HL-60 (cell line): ENCODE results near the gene ZSWIM2.

Source experiments
- DNase-seq, 2 experiments: peaks; one replicate each; pipeline ENCODE4 v3.0.0-alpha.2; 2010 to 2020; ENCODE audit warnings: low read depth in 1 of 2, low spot score in 1 of 2
- H3K27ac ChIP-seq: fragments of 250-450 bp; sonication (Bioruptor Pico); replicated peaks from 2 replicates; pipeline ENCODE4 v1.5.1; 2020; ENCODE audit warnings: mild to moderate bottlenecking, moderate library complexity
- H3K27me3 ChIP-seq: fragments of 250-450 bp; sonication (Bioruptor Pico); 2 replicates; pipeline ENCODE4 v1.5.1; 2021; ENCODE audit warnings: mild to moderate bottlenecking, moderate library complexity; ENCODE audit not compliant: insufficient read depth, poor library complexity, severe bottlenecking
- H3K4me3 ChIP-seq: replicated peaks from 2 replicates; pipeline ENCODE4 v1.5.1; 2011; ENCODE audit warnings: mild to moderate bottlenecking, control low read depth, low read length; ENCODE audit not compliant: insufficient read depth
- CTCF ChIP-seq: IDR thresholded peaks from one replicate; pipeline ENCODE4 v1.5.1; 2011; ENCODE audit warnings: low read length, control low read depth, inconsistent platforms; ENCODE audit not compliant: insufficient read depth
- GABPA ChIP-seq: IDR thresholded peaks from 2 replicates; pipeline ENCODE4 v1.6.1; 2012; ENCODE audit warnings: low read depth
- POLR2AphosphoS5 ChIP-seq: IDR thresholded peaks from 2 replicates; pipeline ENCODE4 v1.6.1; 2012; ENCODE audit warnings: low read depth
- REST ChIP-seq: IDR thresholded peaks from 2 replicates; pipeline ENCODE4 v1.6.1; 2012; ENCODE audit warnings: low read depth; ENCODE audit not compliant: insufficient replicate concordance
- SPI1 ChIP-seq: IDR thresholded peaks from 2 replicates; pipeline ENCODE4 v1.6.1; 2012; ENCODE audit warnings: low read depth, mild to moderate bottlenecking, borderline replicate concordance

ZSWIM2 gene

GRCh38 chr2:186780701-186781316 lies 68.2 kb downstream of the ZSWIM2 start:
- no peak for DNase-seq
- Histone ChIP-seq H3K27me3 (no peaks in the 10 kb centered on the region), H3K4me3 (no peak overlapping the region), H3K27ac (no peak overlapping the region)
- TF ChIP-seq CTCF (no peak), POLR2AphosphoS5 (no peak), REST (no peak), SPI1 (no peak), GABPA (no peak)
